HL-60/S4 treated with phorbol 12-myristate 13-acetate at 8.2 ng/mL for 4 days and 3 days (cell line): ENCODE data around the gene ATP9B.

ENCODE experiments used
- in situ Hi-C: fragments of 300-500 bp; cut with MboI; formaldehyde crosslinking; loops from 2 replicates; pipeline ENCODE4 v1.15.0; 2022; ENCODE audit warnings: low sequenced_read_pairs

The ATP9B gene

GRCh38 chr18:79418642-79419041 is 349.4 kb downstream of the ATP9B start:
- in situ Hi-C loops = loop anchor here (25.0 kb wide), 1 partner anchor 94 kb away; no protein-coding TSS in a partner anchor

- in situ Hi-C loops = loop anchor here (25.0 kb wide), 1 partner anchor 92 kb away; no protein-coding TSS in a partner anchor
Observed at GRCh38 chr18:79420033-79420745, 351.0 kb downstream of the ATP9B start.

DNA sequence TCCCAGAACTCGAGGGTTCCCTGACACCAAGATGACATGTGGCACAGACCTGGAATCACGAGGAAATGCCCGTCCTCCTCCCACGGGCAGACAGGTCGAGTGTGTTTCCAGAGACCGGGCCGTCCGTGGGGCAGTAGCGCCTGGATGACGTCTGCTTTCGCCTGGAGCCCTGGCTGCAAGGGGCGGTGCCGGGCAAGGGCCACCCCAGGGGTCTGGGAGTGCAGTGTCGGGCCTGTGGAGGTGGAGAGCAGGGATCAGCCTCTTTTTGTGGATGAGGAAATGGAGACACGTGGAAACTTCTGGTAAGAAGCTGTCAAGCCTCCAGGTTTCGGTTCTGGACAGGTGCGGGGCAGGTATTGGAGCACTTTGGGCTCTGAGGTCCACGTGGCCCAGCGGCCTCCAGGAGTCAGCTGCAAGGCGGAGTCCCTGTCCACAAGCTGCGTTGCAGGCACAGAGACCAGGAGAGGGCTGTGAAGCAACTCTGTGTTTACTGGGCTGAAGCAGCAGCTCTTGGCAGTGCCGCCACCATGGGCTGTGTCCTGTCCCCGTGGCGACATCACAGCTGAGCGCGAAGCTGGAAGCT is 352.2 kb downstream of the ATP9B start:
- in situ Hi-C loops = loop anchor here (25.0 kb wide), 1 partner anchor 91 kb away; no protein-coding TSS in a partner anchor

GRCh38 chr18:79422022-79422782 is 353.0 kb downstream of the ATP9B start:
- in situ Hi-C loops = loop anchor here (25.0 kb wide), 1 partner anchor 90 kb away; no protein-coding TSS in a partner anchor

GRCh38 chr18:79422783-79423165 is 353.6 kb downstream of the ATP9B start:
- in situ Hi-C loops = loop anchor here (25.0 kb wide), 1 partner anchor 90 kb away; no protein-coding TSS in a partner anchor

- in situ Hi-C loops = loop anchor here (25.0 kb wide), 1 partner anchor 89 kb away; no protein-coding TSS in a partner anchor
Observed at GRCh38 chr18:79423211-79424007, 354.2 kb downstream of the ATP9B start.

- in situ Hi-C loops = loop anchor here (25.0 kb wide), 1 partner anchor 88 kb away; no protein-coding TSS in a partner anchor
Observed at GRCh38 chr18:79424008-79424565, 354.9 kb downstream of the ATP9B start.

DNA sequence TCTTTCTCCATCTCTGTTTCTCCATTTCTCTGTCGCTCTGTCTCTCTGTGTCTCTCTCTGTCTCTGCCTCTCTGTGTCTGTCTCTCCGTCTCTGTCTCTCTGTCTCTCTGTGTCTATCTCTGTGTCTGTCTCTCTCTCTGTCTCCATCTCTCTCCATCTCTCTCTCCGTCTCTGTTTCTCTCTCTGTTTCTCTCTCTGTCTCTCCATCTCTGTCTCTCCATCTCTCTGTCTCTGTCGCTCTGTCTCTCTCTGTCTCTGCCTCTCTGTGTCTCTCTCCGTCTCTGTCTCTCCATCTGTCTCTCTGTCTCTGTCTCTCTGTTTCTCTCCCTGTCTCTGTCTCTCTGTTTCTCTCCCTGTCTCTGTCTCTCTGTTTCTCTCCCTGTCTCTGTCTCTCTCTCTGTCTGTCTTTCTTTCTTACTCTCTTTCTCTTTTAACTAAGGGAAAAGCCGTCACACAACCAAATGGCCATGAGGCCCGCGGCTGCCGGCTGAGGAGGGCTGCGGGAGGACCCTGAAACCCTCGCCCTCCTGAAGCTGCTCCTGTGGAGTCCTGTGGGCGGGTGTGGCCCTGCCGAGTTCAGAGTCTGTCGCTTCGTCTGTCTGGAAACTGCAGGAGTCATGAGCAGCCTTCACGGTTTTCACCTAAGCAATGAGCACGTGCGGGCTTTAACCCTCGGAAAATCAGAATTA is 355.8 kb downstream of the ATP9B start:
- in situ Hi-C loops = loop anchor here (25.0 kb wide), 1 partner anchor 87 kb away; no protein-coding TSS in a partner anchor

DNA sequence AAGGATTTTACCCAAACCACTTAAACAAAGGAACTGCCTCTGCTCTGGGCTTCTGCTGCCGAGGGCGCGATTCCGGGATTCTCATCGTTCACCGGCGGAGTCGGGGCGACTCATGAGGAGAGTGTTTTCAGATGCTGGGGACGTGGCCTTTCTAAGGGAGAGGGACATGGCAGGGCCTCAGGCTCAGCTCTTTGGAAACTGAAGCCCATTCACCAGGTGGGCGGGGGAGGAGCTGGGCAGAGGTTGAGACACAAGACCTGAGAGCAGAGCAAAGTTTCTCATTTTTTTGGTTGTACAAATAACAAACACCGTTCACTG is 356.3 kb downstream of the ATP9B start:
- in situ Hi-C loops = no loop called here

- in situ Hi-C loops = no loop called here
Observed at GRCh38 chr18:79426376-79427300, 357.4 kb downstream of the ATP9B start.

GRCh38 chr18:79427368-79428225 is 358.4 kb downstream of the ATP9B start:
- in situ Hi-C loops = no loop called here
